ENCODE data around the gene RPL35.

Gene RPL35

DNA sequence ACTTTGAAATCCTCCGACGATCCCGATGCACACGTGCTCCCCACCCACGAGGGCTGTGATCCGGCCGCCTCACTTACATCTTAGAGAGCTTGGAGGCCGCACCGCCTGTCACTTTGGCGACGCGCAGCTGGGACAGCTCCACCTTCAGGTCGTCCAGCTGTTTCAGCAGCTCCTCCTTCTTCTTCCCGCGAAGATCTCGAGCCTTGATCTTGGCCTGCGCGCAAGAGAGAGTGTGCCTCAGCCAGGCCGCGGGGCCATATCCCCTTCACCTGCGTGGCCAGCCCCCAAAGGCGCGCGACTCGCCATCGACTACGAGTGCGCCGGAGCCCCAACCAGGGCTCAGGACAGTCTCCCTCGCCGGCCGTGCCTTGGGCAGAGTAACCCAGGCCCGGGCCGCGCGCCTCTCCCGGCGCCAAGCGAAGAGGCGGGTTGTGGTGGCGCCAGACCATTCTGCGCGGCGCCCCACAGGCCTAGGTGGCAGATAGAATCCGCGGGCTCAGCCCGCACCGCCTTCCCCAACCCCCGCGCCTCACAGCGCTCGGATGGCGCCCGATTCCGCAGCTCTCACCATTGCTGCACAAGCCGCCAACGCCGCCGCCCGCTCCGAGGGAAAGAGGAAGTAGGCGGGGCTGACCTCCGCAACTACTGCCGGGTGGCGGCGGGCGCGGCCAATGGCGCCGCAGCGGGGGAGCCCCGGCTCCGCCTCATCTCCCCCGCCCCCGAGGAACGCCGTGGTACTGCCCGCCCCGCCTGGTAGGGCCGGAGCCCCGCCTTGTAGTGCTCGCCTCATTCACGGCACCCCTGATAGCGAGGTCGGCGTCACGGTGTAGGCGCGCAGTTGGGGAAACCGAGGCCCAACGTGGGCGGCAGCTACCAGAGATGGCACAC, at the start of gene RPL35, which contains the start of gene ARPC5L:
Gene RPL35 (minus strand): TSS at position 616 of the 888 bp plus-strand sequence. CDS start 45 bp downstream, at position 571.
Gene ARPC5L (plus strand): TSS at position 789 of the 888 bp plus-strand sequence. CDS start 7,161 bp downstream, outside the sequence.
- peak; percentile 93 for DNase-seq

DNA sequence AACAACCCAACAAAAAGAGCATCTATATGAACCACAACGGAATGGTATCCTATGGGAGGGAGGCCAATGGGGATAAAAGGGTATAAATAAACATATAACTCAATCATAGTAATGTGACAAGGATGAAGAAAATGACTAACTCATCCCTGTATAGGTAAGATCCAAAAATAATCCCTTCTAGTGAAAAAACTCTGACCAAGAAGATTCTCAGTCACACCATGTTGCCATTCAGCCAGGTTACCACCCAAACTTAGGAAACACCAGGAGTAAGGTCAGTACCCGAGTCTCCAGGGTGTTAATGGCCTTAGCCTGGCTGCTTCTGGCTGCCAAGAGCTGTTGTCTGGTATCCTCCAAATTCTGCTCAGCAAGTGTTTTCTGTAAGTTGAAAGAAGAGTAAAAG, 46.3 kb upstream of the RPL35 start:
- no peak for DNase-seq

GRCh38 chr9:124906966-124907365, 45.2 kb upstream of the RPL35 start:
- no peak for DNase-seq

- no peak for DNase-seq
Measured at GRCh38 chr9:124899845-124900244, 38.1 kb upstream of the RPL35 start.

- no peak for DNase-seq
Measured at GRCh38 chr9:124897570-124898460, 36.1 kb upstream of the RPL35 start.

GRCh38 chr9:124894741-124895170, 33.0 kb upstream of the RPL35 start:
- DNase-seq: peak; percentile 39

DNA sequence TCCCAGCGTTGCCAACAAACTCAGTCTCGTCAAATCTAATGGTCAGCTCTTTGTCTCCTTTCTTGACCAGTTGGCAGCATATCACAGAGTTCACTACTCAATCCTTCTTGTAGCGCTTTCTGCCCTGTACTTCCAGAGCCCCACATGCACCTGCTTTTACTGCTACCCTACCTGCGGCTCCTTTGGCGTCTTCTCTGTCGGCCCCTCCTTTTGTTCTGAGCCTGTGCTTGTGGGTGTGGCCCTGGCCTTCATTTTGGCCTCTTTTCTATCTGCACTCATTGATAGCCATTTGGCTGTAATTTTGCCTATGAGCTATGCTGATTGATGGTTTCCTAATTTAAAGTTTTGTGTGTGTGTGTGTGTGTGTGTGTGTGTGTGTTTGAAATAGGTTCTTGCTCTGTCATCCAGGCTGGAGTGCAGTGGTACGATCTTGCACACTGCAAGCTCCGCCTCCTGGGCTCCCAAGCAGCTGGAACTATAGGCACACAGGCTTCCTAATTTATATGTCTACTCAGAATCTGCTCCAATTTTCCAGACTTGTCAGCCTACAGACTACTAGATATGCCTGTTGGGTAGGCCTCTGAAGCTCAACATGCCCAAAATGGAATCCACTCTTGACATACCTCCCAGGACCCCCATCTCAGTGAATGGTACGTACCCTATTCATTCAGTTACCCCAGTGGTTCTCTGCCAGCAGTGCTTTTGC, 32.4 kb upstream of the RPL35 start:
- no peak for DNase-seq

GRCh38 chr9:124890179-124890578, 28.4 kb upstream of the RPL35 start:
- DNase-seq: no peak

- DNase-seq: no peak
Measured at GRCh38 chr9:124889006-124889405, 27.2 kb upstream of the RPL35 start.

DNA sequence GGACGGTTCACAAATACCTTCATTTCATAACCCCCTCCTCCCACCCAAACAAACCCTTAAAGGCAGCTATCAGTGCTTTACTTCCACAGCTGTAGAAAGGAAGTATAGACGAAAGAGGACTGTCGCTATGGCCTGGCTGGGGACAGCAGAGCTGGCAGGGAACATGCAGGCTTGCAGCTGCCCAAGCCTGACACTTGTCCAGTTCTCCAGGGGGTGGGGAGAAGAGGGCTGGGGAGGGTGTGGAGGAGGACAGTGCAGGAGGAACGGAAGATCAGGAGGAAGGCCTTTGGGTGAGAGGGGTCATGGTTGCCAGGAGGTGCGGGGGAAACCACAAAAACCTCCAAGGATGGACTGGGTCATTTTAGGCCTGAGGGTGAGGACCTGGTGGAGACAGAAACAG, 26.1 kb upstream of the RPL35 start:
- DNase-seq: no peak

DNA sequence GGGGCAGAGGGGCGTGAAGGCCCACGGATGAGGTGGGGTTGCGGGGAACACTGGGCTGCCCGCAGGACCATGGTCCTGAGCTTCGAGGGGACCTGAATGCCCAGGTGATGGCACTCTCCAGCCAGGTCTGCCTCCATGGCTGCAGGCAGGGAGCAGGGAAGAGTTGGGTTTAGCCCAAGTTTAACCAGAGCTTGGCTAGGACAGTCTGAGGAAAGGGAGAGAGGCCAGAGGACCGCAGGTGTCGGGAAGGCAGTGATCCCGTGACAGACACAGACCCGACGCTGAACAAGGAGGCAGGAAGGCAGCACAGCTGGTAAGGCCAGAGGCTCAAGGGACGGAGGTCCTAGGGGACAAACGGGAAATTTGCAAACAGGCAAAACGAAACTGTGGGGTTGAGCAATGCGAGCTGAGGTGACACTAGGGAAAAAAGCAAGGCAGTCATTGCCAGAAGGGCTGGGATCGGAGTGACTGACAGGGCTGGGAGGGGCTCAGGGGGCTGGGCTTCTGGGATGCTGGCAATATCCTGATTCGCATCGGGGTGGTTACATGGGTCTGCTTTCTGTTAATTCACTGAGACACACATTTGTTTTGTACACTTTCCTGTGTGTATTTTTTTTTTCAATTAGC, 25.2 kb upstream of the RPL35 start:
- no peak for DNase-seq

DNA sequence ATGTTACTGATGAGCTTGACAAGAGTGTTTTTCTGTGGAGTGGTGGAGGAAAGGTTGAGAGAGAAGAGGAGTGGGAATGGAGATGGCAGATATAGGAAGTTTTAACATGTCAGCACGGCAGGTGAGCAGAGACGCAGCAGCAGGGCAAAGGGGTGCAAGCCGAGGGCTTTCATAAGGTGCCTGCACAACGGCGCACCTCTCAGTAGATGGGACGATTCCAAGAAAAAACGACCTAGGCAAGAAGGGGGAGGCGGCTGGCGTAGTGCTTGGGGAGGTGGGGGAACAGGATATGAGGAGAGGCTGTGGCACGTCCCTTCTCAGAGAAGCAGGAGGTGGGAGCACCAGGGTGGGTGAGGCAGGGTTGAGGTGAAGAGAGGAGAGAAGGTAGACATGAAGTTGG, 24.7 kb upstream of the RPL35 start:
- DNase-seq: no peak

DNA sequence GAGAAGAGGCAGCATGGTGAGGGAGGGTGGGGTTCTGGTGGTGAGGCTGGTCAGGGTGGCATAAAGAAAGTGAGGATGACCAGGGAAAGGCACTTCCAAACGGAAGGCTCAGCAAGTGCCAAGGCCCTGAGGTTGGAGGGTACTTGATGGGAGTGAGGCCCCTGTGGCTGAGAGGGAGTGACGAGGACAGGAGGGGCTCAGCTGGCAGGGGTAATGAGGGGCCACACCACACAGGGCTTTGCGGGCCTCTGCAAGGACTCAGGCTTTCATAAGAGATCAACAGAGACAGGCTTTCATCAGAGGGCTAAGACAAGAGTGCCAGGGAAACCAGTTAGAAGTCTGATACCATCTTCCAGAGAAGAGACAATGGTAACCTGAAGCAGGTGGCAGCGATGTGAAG, 23.8 kb upstream of the RPL35 start:
- no peak for DNase-seq

DNA sequence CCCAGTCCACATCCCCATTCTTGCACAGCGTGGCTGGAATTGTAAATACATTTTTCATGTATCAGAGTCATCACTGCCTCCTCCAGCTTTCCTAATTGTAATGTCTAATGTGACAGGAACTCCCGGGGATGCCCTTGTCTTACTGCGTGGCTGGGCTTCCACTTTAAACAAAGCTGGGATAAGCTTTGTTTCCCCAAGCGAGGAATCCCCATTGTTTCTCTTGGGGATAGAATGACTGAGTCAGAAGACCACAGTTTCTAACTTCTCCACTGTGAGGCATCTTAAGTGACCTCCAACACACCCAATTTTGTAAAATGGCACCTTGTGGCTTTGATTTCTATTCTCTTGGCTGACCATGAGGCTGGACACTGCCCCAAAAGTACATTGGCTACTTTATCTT, 22.6 kb upstream of the RPL35 start:
- no peak for DNase-seq

DNA sequence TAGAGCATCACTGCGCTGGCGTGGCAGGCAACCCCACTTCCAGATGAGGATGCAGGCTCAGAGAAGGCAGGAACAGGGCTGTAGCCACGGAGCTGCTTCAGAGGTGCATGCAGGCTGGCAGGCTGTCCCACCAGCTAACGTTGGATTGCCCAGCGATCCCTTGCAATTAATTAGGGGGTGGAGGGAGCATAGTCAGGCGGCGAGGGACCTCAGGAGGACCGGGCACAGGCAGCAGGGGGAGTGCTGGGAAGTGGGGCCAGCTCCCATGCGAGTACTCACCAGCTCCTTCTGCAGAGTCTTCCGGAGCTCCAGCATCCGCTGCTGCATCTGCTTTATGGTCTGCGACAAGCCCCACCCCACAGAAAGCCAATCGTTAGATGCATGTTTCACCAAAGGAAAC, 20.5 kb upstream of the RPL35 start:
- DNase-seq: no peak

- DNase-seq: no peak
Measured at GRCh38 chr9:124881138-124881743, 19.5 kb upstream of the RPL35 start.

- DNase-seq: no peak
Measured at GRCh38 chr9:124880501-124880900, 18.7 kb upstream of the RPL35 start.

- no peak for DNase-seq
Measured at GRCh38 chr9:124879226-124879625, 17.5 kb upstream of the RPL35 start.

- no peak for DNase-seq
Measured at GRCh38 chr9:124878518-124878917, 16.8 kb upstream of the RPL35 start.

GRCh38 chr9:124878021-124878420, 16.3 kb upstream of the RPL35 start:
- DNase-seq: no peak

GRCh38 chr9:124877021-124877782, 15.4 kb upstream of the RPL35 start:
- DNase-seq: no peak

Data from HCEC 1CT (cell line).